Measurements from ENCODE around the gene GDPD5. TPM values are rescaled to one million over a fixed set of nuclear protein-coding genes. Genes with fewer than 3 reads are reported as not detected.

The GDPD5 gene
- polyA plus RNA-seq, 6 donors from 2014 or later, result 0.62 to 8.2 (median 2.2) TPM; not detected in 1

DNA sequence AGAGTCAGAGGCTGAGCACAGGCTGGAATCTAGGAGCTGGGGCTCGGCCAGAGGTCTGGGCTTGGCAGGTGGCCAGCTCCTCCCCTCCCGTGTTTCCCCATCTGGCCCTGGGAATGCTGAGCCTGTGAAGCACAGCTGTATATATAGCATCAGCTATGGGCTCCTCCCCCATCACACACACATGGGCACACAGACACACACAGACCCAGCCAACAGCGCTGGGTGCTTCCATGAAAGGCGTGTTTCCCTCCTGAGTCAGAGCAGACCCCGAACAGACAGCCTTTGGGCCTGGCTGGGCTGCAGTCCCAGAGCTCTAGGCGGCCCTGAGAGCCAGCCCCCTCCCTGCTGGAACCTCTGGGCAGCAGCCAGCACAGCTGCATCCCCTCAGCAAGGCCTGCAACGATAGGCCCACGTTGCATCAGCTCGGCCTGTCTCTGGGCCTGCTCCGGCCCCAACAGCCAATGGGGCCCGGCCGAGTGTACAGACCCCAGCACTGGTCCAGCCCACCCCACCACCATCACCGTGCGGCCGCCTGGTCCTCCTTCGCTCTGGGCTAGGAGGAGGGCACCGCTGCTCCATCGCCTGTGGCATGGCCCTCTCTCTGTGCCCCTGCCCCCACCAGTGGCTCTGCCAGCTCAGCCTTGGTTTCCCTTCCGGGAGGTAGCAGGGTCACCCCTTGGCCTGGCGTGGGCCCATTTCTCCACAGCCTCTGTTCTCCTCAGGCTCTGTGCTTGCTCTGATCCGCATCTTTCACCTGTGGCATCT is 28.7 kb upstream of the GDPD5 start:
- ATAC-seq (ENCODE audit: low read depth in 2 of 2) (no peak), DNase-seq (no peak)
- H3K4me1 Mint-ChIP-seq, result peaks cover 0 to under 1% (median 0%) of the 10 kb centered on the region in 3 donors
- H3K9me3 Mint-ChIP-seq, result no peaks in the 10 kb centered on the region
- no peaks in the 10 kb centered on the region for H3K36me3 Mint-ChIP-seq
- H3K4me3 Mint-ChIP-seq, result no peak overlapping the region
- no peak overlapping the region for H3K27ac Mint-ChIP-seq
- H3K27me3 Mint-ChIP-seq, result peaks cover 10 to 29% (median 26%) of the 10 kb centered on the region in 3 donors

DNA sequence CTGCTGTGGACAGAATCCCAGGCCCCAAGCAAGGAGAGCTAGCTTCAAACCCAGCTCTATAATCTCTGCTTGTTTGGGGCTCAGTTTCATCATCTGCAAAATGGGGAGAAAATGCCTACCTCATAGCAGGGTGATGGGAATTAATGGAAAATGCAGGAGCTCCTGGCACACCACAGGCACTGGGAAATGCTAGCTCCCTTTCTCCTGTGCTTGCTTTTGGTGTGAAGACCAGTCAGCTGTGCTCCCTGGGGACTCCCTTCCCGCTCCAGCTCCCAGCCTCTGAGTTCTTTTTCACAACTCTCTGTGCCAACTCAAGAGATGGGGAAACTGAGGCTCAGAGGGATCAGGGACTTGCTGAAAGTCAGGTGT is 28.1 kb upstream of the GDPD5 start:
- Mint-ChIP-seq H3K4me1 (no peaks in the 10 kb centered on the region), H3K27me3 (peaks cover 10 to 26% (median 23%) of the 10 kb centered on the region in 3 donors), H3K9me3 (peaks cover 0 to 3% (median 0%) of the 10 kb centered on the region in 7 donors), H3K36me3 (no peaks in the 10 kb centered on the region), H3K4me3 (no peak overlapping the region), H3K27ac (no peak overlapping the region)
- DNase-seq (no peak), ATAC-seq (ENCODE audit: low read depth in 2 of 2) (no peak)

DNA sequence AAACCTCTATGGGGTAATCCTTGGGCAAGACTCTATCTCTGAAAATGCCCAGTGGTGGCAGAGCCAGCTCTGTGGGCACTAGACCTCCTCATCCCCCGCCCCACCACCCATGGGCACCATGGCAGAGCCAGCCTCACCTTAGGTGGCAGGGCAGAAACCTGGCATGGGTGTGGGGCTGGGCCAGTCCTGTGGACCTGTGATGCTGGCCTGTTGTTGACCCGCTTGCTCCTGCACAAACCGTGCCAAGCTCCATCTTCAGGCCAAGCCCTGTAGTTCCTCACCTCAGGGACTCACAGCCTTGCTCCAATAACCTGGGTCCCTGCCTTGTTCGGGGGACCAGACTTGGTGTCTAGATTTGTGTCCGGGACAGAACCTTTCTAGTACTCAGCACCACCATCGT is 27.4 kb upstream of the GDPD5 start:
- no peak for DNase-seq
- Mint-ChIP-seq H3K4me1 (no peaks in the 10 kb centered on the region), H3K27ac (no peak overlapping the region), H3K4me3 (no peak overlapping the region), H3K9me3 (peaks cover 0 to 3% (median 0%) of the 10 kb centered on the region in 7 donors), H3K27me3 (peaks cover 10 to 28% (median 24%) of the 10 kb centered on the region in 3 donors), H3K36me3 (no peaks in the 10 kb centered on the region)
- no peak for ATAC-seq (ENCODE audit: low read depth in 2 of 2)

DNA sequence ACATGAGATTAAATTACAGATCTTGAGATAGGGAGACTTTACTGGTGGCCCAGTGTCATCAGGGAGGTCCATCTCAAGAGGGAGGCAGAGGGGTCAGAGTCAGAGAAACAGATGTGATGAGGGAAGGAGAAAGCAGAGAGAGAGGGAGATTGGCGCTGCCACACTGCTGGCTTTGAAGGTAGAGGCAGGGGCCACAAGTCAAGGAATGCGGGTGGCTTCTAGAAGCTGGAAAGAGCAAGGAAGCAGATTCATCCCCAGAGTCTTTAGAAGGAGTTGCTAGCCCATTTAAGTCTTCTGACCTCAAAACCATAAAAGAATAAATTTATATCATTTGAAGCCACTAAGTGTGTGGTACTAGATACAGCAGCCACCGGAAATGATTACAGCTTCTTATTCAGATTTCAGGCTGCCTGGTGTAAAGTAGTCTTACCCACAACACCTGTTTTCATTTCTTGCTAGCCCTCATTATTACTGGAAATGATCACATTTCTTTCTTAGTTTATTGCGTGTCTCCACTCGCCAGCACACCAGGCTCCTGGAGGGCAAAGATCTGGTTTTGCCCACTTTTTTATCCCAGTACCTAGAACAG is 23.7 kb upstream of the GDPD5 start:
- DNase-seq, result no peak
- H3K4me3 Mint-ChIP-seq, result no peak overlapping the region
- ATAC-seq (ENCODE audit: low read depth in 2 of 2), result no peak
- H3K36me3 Mint-ChIP-seq, result no peaks in the 10 kb centered on the region
- H3K27ac Mint-ChIP-seq, result peak overlapping the region in 1 of 6 donors; percentile 11
- H3K27me3 Mint-ChIP-seq, result peaks cover 5 to 23% (median 16%) of the 10 kb centered on the region in 3 donors
- H3K4me1 Mint-ChIP-seq, result no peaks in the 10 kb centered on the region
- peaks cover 0 to 3% (median 0%) of the 10 kb centered on the region in 7 donors for H3K9me3 Mint-ChIP-seq

DNA sequence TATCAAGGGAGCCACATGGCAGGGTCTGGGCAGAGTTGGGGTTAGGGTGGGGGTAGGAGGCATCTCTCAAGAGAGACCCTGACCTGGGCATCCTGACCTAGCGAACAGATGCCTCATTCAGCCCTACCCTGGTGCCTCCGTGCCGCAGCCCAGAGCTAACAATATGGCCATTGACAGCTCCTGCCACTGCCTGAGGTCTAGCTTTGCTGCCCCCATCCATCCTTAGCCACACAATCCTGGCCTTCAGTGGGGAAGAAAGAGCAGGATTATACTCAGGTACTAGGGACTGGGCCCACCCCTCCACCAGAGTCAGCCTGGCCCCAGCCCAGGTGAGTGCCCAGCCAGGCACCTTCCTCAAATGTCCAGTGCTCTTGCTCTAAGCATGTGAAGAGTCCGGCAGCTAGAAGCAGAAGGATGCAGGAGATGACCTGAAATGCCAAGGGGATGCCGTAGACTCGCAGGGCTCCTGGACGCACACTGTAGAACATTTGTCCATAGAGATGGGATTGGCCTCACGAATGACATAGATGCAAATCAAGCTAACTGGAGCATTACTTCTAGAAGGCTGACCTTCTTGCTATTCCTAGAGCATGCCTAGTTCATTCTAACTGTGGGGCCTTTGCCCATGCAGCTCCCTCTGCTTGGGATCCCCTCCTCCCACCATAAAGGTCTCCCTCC is 23.0 kb upstream of the GDPD5 start:
- H3K27ac Mint-ChIP-seq, result no peak overlapping the region
- H3K9me3 Mint-ChIP-seq, result peaks cover 0 to 3% (median 0%) of the 10 kb centered on the region in 7 donors
- no peaks in the 10 kb centered on the region for H3K36me3 Mint-ChIP-seq
- ATAC-seq (ENCODE audit: low read depth in 2 of 2), result no peak
- no peak overlapping the region for H3K4me3 Mint-ChIP-seq
- H3K4me1 Mint-ChIP-seq, result no peaks in the 10 kb centered on the region
- peaks cover 5 to 29% (median 20%) of the 10 kb centered on the region in 3 donors for H3K27me3 Mint-ChIP-seq
- DNase-seq, result no peak

DNA sequence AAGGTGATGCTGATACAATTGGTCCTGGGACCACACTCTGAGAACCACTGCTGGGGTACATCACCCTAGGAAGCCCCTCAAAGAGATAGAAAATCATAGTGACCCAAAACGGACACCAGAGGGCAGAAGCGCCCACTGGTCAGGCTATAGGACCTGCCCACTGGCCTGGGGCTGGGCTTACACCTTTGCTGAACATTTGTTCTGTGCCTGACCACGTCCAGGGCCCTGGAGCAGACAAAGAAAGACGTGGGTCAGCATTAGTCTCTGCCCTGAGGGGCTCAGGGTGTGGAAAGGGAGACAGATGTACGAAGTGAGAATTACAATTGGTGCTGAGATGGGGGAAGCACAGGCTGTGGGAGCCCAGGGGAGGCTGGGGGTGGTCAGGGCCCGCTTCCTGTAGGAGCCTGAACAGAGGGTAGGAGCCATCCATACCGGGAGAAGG is 21.9 kb upstream of the GDPD5 start:
- DNase-seq (no peak), ATAC-seq (ENCODE audit: low read depth in 2 of 2) (peak; percentile 30 to 41)
- no peaks in the 10 kb centered on the region for H3K36me3 Mint-ChIP-seq
- H3K4me1 Mint-ChIP-seq, result no peaks in the 10 kb centered on the region
- H3K27ac Mint-ChIP-seq, result no peak overlapping the region
- H3K9me3 Mint-ChIP-seq, result peaks cover 0 to 3% (median 0%) of the 10 kb centered on the region in 7 donors
- H3K4me3 Mint-ChIP-seq, result no peak overlapping the region
- peaks cover 5 to 39% (median 31%) of the 10 kb centered on the region in 3 donors for H3K27me3 Mint-ChIP-seq

DNA sequence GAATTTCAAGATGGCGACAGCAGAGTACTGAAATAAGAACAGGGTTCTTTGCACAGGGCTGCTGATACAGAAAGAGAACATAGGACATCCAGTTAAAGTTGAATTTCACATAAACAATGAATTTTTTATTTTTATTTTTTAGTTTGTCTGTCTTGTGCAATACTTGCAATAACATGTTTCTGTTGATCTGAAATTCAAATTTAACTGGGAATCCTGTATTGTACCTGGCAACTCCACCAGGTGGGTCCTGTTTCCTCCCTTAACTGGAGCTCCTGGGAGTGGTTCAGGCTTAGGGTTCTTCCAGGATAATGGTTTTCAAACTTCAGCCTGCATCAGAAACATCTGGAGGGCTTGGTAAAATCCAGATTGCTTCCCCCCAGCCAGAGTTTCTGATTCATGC is 21.4 kb upstream of the GDPD5 start:
- Mint-ChIP-seq H3K9me3 (peaks cover 0 to 3% (median 0%) of the 10 kb centered on the region in 7 donors), H3K27ac (no peak overlapping the region), H3K4me1 (no peaks in the 10 kb centered on the region), H3K4me3 (no peak overlapping the region), H3K27me3 (peaks cover 5 to 41% (median 32%) of the 10 kb centered on the region in 3 donors), H3K36me3 (no peaks in the 10 kb centered on the region)
- DNase-seq, result no peak
- ATAC-seq (ENCODE audit: low read depth in 2 of 2), result no peak

DNA sequence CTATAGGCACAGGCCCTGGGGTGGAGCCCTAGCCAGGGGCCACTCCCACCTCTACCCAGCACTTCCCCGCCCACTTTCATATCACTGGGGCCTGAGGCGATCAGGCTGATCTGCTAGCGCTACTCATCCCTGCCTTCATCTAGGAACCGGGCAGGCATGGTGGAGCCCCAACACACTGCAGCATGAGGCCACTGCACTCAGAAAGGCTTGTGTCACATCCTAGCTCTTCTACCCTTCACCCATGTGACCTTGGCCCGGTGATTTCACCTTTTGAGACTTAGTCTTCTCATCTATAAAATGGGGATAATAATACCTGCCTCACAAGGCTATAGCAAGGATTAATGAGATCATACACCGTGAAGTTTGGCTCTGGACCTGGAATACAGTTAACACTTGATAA is 18.1 kb upstream of the GDPD5 start:
- H3K9me3 Mint-ChIP-seq, result no peaks in the 10 kb centered on the region
- peaks cover 0 to 1% (median 0%) of the 10 kb centered on the region in 3 donors for H3K4me1 Mint-ChIP-seq
- H3K4me3 Mint-ChIP-seq, result no peak overlapping the region
- ATAC-seq (ENCODE audit: low read depth in 2 of 2) (no peak), DNase-seq (no peak)
- H3K36me3 Mint-ChIP-seq, result no peaks in the 10 kb centered on the region
- peaks cover 9 to 44% (median 37%) of the 10 kb centered on the region in 3 donors for H3K27me3 Mint-ChIP-seq
- no peak overlapping the region for H3K27ac Mint-ChIP-seq

DNA sequence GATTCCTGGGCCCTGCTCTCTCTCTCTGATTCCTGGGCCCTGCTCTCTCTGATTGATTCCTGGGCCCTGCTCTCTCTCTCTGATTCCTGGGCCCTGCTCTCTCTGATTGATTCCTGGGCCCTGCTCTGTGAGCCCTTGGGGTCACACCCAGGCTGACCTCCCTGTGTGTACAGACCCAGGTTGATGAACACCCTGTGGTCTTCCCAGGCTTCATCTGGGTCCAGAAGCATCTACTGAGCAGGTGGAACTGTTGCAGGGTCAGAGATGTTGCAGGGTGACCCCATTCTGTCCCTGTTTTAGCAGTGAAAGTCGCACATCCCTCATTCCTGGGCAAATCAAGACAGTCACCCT is 16.3 kb upstream of the GDPD5 start:
- peaks cover 15 to 19% (median 17%) of the 10 kb centered on the region in 3 donors for H3K4me1 Mint-ChIP-seq
- no peaks in the 10 kb centered on the region for H3K9me3 Mint-ChIP-seq
- H3K4me3 Mint-ChIP-seq, result no peak overlapping the region
- H3K36me3 Mint-ChIP-seq, result no peaks in the 10 kb centered on the region
- DNase-seq, result no peak
- no peak for ATAC-seq (ENCODE audit: low read depth in 2 of 2)
- H3K27me3 Mint-ChIP-seq, result peaks cover 19 to 49% (median 42%) of the 10 kb centered on the region in 3 donors
- H3K27ac Mint-ChIP-seq, result peak overlapping the region in 1 of 6 donors; percentile 53

DNA sequence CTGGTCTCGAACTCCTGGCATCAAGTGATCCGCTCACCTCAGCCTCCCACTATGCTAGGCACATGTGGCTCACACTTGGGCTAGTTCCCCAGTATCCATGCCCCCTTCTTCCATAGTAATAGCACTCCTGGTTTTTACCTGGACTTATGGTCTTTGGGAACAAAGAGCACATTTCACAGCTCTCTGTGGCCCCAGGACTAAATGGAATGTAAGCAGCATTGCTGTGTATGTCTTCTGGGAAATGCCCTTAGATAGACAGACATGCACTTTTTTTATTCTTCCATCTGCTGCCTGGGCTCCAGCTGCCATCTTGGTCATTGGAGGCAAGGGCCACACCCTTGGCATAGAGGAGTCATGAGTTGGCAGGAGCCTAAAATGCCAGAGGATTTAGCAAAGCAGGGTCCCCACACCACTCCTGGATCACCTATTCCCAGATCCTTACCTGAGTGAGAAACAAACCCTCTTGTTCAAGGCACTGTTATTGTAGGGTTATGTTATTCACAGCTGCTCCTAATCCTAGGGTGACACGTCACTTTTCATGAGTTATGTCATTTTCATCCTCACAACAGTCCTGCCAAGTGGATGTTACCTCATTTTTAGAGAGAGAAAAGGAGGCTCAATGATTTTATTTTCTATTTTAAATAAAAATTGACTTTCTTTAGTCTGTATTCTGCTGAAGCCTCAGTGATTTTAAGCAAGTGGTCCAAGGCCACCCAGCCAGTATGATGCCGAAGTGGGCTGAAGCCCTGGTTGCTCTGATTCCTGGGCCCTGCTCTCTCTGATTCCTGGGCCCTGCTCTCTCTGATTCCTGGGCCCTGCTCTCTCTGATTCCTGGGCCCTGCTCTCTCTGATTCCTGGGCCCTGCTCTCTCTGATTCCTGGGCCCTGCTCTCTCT is 15.7 kb upstream of the GDPD5 start:
- H3K9me3 Mint-ChIP-seq, result no peaks in the 10 kb centered on the region
- H3K27ac Mint-ChIP-seq, result no peak overlapping the region
- H3K36me3 Mint-ChIP-seq, result no peaks in the 10 kb centered on the region
- DNase-seq, result no peak
- H3K27me3 Mint-ChIP-seq, result peaks cover 19 to 47% (median 44%) of the 10 kb centered on the region in 3 donors
- peaks cover 20 to 25% (median 22%) of the 10 kb centered on the region in 3 donors for H3K4me1 Mint-ChIP-seq
- ATAC-seq (ENCODE audit: low read depth in 2 of 2), result no peak
- no peak overlapping the region for H3K4me3 Mint-ChIP-seq

DNA sequence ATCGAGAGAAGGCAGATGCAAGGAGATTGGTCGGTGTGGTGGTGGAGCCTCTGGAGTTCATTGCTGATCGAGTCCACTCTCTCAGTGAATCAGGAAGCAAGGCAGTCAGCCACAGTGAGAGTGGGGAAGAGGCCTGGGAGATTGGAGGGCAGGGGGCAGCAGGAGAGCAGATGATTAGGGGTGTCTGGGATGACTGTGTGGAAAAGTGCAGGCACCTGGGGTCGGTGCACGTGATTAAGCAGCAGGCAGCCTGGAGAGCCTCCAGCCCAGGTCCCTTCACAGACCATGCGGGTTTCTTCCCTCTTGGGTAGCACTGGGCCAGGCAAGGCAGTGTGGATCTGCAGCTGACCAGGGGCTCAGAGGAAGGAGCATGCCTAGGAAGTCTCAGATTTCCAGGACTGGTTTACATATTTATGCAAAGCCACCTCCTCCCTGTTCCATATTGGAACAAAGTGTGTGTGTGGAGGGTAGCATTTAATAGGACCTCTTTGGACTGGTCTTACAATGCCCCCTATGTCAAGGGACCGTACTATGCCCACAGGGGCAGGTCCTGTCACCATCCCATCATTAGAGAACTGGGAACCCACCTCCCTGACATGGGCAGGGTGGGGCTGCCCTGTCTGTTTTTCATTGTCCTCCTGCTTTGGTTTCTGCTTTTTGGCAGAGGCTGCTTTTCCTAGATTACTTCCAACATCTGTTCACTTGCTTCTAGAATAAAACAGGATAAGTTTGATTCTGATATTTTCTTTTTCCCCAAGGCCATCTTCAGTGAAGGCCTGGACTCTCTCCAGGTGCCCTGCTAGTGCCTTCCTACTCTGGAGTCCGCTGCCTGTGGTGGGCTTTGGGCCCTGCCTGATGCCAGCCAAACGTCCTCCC is 14.0 kb upstream of the GDPD5 start:
- peaks cover 15 to 44% (median 39%) of the 10 kb centered on the region in 3 donors for H3K27me3 Mint-ChIP-seq
- no peaks in the 10 kb centered on the region for H3K9me3 Mint-ChIP-seq
- no peak for DNase-seq
- peak overlapping the region in 1 of 6 donors; percentile 81 for H3K27ac Mint-ChIP-seq
- no peaks in the 10 kb centered on the region for H3K36me3 Mint-ChIP-seq
- H3K4me3 Mint-ChIP-seq, result no peak overlapping the region
- ATAC-seq (ENCODE audit: low read depth in 2 of 2), result no peak
- peaks cover 20 to 27% (median 22%) of the 10 kb centered on the region in 3 donors for H3K4me1 Mint-ChIP-seq
